HG02973 (cell line): ENCODE data around the gene LATS1.
"Not testable (repeated sequence)": the region's sequence is repeated elsewhere in the genome, so short reads cannot be mapped to it uniquely, and the experiment has no call there.

Experiments used
- ATAC-seq: cut with Tn5 transposase; IDR thresholded peaks from one replicate; pipeline ENCODE4 v1.9.1; 2021; ENCODE audit warnings: moderate library complexity; ENCODE audit not compliant: unreplicated experiment

Gene LATS1

DNA sequence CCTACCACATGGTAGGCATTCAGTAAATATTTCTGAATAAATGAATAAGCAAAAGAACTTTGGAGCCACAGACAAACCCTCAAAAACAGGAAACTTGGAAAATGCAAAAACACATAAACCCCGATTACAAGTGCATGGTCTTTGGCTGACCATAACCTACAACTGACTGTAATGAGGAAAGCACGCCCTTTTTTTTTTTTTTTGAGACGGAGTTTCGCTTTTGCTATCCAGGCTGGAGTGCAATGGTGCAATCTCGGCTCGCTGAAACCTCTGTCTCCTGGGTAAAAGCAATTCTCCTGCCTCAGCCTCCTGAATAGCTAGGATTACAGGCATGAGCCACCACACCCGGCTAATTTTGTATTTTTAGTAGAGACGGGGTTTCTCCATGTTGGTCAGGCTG, 11.9 kb upstream of the LATS1 start:
- ATAC-seq = no peak

DNA sequence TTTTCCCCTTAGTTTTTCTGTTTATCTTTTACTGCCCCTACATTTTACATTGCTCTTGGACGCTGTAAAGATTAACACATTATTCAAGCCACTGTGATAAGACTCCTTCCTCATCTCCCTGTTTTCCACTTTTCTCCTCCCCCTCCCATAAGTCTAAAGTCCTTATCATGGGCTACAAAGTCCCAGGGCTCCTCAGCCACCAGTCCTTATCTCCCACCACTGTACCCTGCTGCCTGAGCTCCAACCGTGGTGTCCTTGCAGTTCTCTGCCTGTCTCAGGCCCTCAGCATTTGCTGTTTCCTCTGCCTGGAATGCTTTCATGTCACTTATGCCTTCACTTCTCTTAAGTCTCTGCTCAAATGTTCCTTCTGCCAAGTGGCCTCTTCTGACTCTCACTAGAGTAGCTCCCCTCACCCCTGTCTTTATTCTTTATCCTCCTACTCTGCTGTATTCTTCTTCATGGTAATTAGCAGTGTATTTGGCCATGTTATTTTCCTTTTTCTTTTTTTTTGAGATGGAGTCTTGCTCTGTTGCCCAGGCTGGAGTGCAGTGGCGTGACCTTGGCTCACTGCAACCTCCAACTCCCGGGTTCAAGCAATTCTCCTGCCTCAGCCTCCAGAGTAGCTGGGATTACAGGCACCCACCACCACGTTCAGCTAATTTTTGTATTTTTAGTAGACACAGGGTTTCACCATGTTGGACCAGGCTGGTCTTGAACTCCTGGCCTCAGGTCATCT, 10.8 kb upstream of the LATS1 start:
- no peak for ATAC-seq

DNA sequence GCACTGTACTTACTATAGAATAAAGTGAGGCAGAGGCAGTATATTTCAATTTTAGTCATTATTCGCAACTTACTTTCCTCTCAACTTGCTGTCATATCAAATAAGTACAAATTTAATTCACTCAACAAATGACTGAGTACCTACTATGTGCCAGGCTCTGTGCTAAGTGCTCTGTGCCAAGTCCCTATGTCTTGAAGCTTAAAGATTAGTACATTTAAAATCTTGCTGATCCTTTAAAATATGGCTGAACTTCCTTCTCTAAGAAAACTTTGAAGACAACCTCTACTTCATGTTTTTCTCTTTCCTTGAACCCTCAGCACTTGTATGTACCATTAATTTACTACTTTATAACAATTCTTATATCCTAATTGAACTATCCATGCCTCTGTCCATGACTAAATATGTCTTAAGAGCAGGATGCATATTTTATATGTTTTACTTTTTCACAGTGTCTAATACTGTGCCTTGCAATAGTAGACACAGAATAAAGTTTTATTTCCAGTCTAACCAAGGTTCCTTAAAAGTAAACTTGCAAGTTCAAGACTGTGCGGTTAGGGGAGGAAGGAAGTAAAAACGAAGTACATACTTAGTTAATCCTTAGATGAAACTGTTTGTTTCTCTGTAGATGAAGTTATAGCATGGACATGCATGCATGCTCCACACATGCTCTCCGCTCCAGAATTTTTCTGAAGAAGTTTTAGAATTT, 10.0 kb upstream of the LATS1 start:
- no peak for ATAC-seq

DNA sequence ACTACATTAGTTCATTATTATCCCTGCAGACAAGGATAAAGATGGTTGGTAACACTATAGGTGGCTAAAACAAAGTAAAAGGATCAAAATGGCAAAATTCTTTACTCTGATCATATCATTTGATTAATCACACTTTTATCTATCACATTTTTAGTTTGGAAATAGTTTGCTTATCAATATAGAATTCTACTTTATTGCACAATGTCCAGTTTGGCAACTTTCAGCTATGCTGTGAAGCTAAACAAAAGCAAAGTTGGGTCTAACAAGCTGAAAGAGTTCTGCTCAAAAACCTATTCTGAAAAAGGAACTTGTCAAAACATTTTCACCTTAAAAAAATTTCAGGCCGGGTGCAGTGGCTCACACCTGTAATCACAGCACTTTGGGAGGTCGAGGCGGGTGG, 7.9 kb upstream of the LATS1 start:
- ATAC-seq = no peak

GRCh38 chr6:149723771-149724417, 6.0 kb upstream of the LATS1 start:
- peak; percentile 51 for ATAC-seq

DNA sequence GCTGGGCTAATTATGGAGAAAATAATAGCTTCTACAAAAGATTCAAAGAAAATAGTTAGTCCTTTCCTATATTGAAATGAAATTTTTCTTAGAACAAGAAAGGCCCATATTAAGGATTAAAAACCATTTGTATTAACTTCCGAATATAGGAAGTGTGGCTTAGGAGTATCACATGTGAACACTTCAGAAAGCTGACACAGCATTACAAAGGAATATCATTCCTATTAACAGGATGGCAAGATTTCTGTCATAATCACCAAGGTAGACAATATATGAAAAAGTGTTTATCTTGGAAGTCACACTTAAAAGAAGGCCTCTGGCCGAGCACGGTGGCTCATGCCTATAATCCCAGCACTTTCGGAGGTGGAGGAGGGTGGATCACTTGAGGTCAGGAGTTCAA, 5.4 kb upstream of the LATS1 start:
- ATAC-seq = no peak

GRCh38 chr6:149719531-149719930, 1.6 kb upstream of the LATS1 start:
- ATAC-seq = no peak

- ATAC-seq = no peak
These were observed 680 bp downstream of the LATS1 start for GRCh38 chr6:149717255-149717587.

DNA sequence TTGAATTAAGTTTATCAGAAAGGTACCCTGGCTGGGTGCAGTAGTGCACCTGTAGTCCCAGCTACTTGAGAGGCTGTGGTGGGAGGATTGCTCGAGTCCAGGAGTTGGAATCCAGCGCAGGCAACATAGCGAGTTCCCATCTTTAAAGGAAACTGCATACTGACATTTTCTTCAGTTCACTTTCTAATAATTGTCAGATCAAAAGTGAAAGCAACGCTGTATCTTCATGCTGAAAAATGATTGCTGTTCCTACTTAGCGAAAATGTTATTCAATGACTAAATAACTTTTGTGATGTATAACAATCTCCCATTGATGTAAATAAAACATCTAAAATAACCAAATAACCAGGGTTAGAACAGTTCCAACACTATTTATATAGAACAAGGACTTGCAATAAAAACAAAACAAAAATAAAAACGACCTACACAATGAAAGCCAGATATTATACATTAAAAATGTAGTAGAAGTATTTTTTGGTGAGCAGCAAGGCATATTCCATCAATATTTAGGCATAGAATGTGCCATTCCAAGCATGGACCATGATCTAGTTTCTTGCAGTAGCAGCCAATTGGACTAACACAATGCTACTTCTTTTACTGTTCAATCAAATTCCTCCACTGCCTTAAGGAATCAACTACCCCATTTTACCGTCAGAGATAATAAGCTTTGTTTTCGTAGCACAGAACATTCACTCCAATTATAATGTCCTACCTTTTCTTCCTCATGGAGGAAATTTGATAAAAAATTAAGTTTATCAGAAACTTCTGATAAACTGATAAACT, 1.5 kb downstream of the LATS1 start:
- ATAC-seq = no peak

DNA sequence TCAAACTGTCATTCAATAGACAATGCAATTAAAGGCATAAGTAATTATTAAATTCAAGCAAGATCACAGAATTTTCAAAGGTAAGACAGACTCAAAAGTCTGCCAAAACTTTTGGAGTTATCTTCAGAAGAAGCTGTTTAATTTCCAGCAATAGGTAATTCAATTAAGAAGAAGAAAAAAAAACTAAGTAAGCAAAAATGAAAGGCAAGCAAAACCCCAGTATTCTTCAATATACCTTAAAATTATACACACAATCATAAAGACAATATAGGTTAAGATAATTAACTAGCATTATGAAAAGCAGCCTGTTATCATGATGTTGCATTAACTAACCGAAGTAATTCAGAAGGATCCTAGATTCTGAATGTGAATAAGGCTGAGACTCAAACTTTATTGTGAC, 3.5 kb downstream of the LATS1 start:
- no peak for ATAC-seq

GRCh38 chr6:149711711-149712110, 6.2 kb downstream of the LATS1 start:
- no peak for ATAC-seq

DNA sequence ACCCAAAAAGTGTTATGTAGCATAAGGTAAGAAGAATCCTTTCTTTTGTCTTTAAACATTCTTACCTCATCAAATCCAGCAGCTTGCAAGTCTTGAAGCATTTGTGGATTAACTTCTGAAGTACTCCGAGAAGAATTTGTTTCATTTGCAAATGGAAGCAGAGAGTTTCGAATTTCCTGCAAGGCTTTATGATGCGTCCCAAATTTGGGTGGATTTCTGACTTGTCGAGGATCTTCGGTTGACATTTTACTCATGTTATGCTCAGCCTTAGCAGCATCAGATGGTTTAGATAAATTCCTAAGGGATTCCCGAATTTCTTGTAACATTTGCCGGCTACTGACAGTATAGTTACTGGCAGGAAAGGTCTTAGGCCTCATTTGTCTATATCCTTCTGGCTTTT, 16.2 kb downstream of the LATS1 start:
- no peak for ATAC-seq

DNA sequence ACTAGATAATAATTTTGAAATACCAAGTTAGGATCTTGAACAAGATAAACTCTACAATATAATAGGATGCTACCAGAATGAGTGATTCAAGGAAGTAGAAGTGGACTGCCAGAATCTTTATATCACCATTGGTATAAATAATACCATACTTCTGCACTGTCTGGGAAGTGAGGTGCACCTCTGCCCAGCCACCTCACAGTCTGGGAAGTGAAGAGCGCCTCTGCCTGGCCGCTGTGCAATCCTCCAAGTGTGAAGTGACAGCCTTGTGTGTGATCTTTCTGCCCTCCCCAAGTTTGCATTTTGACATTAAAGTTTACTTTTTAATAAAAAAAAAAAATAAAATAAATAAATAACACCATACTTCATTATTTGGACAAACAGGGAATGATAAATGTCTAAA, 18.8 kb downstream of the LATS1 start:
- ATAC-seq = no peak

DNA sequence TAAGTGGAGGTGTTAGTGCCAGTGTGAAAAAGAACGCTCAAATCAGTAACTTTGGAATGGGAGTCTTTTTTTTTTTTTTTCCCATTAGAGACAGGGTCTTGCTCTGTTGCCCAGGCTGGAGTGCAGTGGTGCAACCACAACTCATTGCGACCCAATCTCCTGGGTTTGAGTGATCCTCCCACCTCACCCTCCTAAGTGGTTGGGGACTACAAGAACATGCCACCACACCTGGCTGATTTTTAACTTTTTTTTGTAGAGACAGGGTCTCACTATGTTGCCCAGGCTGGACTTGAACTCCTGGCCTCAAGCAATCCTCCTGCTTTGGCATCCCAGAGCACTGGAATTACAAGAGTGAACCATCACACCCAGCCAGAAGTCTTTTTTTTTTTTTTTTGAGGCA, 19.7 kb downstream of the LATS1 start:
- no peak for ATAC-seq

DNA sequence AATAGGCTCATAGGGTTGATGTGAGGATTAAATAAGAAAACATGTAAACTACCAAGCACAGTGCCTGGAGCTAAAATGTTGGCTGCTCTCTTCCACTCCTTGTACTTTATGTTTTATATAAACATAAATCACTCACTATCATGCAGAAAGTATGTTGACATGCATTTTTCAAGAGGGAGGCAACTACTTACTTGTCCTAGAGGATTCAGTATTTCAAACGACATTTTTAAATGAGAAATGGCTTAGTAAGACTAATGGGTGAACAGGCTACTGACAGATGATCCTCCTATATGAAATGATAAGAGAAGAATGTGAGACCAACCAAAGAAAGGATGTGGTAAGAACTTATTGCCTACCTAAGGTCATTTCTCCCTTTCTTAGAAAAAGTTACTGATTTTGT, 21.0 kb downstream of the LATS1 start:
- no peak for ATAC-seq

- ATAC-seq = no peak
These were observed 23.0 kb downstream of the LATS1 start for GRCh38 chr6:149694921-149695320.

GRCh38 chr6:149691201-149691600, 26.7 kb downstream of the LATS1 start:
- ATAC-seq = no peak

DNA sequence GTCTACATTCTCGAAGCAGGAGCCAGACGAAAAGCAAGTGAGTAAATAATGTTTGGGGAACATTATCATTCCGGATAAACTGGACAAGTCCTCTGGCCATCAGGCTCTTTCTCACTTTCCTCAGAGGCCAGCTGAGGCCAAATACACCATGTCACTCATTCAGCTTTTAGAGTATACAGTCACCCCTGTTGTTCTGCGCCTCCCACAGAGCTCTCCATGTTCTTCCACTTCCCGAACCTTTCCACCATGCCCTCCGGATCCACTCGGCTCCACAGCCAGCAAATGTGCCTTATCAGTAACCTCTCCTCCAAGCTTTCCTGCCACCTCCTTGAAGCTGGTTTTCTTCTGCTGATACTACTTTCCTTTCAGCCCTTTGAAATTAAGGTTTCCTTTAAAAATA, 31.7 kb downstream of the LATS1 start:
- ATAC-seq = no peak

GRCh38 chr6:149683256-149683859, 34.5 kb downstream of the LATS1 start:
- no peak for ATAC-seq

GRCh38 chr6:149681845-149682244, 36.1 kb downstream of the LATS1 start:
- ATAC-seq = not testable (repeated sequence)

DNA sequence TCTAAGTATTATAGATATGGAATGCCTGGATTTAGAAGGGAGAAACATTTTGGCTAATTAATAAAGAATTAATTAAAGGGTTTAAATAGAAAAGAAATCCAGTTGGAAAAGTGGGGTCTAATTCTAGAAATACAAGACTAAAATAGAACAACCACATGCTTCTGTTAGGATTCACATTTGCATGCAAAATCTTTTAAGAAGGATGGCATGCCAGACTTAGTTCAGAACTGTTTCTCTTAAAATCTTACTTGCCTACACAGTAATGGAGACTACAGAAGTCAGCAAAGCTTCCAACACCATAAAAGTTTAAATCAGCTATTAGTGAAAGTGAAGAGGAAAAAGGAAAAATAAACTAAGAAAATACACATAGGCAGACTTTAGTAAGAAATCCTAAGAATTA, 36.7 kb downstream of the LATS1 start:
- ATAC-seq = no peak
